ENCODE measurements around the gene EPHB4.

DNA sequence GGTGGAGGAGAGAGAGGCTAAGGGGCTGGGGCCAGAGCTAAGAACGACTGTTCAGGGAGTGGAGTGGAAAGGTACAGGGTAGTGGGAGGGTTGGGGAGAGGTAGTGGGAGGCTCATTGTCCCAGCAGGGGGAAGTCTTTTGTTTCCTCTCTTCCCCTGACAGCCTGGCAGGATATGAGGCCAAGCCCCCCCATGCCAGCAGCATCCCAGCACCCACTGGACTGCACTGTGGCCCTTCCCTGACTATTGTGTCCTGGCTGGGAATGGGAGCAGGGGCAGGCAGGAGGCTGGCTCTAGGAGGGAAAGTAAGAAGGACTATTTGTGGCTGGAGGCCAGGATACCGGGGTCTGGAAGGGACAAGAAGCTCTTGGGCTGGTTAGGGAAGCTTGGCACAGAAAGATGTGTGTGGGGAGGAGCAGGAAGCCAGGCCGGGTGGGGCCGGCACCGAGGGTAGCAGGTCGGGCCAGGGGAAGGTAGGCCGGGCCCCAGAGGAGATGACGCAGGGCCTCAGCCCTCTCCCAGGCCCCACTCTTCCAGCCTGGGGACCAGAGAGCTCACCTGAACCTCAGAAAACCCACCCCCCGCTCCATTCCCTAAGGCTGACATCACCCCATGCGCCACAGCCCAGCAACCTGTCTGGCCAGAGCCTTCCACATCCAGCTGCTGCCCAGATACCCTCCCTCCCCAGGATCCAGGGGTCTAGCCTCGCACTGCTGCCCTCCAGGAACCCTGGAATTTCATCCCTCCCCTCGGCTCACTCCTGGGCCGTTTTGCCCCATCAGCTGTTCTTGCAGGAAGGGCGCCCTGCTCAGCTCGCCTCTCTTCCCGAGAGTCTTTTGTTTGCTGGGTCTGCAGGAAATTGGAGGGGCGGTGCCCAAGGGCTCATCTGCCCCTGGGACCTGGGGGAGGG is 8.8 kb upstream of the EPHB4 start:
- TF ChIP-seq, protein P1, sequence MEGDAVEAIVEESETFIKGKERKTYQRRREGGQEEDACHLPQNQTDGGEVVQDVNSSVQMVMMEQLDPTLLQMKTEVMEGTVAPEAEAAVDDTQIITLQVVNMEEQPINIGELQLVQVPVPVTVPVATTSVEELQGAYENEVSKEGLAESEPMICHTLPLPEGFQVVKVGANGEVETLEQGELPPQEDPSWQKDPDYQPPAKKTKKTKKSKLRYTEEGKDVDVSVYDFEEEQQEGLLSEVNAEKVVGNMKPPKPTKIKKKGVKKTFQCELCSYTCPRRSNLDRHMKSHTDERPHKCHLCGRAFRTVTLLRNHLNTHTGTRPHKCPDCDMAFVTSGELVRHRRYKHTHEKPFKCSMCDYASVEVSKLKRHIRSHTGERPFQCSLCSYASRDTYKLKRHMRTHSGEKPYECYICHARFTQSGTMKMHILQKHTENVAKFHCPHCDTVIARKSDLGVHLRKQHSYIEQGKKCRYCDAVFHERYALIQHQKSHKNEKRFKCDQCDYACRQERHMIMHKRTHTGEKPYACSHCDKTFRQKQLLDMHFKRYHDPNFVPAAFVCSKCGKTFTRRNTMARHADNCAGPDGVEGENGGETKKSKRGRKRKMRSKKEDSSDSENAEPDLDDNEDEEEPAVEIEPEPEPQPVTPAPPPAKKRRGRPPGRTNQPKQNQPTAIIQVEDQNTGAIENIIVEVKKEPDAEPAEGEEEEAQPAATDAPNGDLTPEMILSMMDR (IDR thresholded peaks at IDR 0.05) = peak in 1 of 12 donors; percentile 9
- no peak for TF ChIP-seq POLR2A (IDR thresholded peaks at IDR 0.05)
